ENCODE results near the gene TUBA4B.

DNA sequence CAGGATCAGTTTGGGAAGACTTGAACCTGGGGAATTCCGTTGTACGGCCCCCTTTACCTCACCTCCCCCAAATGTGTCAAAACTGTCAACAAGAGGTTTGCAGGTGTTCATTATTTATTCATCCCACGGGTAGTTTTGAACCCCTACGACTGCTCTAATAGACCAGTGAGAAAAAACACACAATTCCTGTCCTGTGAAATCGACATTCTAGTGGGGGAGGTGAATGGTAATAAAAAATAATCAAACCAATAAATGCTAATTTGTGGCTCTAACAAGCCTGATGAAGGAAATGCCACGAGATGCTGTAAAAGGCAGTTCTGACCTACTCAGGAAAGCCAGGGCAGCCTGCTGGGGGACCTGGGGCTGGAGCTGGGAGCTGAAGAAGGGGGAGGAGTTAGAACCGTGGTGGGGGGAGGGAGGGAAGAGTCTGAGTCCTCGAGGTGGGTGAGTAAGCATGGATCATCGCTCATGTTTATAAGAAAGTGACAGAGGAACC is 25.7 kb downstream of the TUBA4B start:
- TF ChIP-seq, protein P1, sequence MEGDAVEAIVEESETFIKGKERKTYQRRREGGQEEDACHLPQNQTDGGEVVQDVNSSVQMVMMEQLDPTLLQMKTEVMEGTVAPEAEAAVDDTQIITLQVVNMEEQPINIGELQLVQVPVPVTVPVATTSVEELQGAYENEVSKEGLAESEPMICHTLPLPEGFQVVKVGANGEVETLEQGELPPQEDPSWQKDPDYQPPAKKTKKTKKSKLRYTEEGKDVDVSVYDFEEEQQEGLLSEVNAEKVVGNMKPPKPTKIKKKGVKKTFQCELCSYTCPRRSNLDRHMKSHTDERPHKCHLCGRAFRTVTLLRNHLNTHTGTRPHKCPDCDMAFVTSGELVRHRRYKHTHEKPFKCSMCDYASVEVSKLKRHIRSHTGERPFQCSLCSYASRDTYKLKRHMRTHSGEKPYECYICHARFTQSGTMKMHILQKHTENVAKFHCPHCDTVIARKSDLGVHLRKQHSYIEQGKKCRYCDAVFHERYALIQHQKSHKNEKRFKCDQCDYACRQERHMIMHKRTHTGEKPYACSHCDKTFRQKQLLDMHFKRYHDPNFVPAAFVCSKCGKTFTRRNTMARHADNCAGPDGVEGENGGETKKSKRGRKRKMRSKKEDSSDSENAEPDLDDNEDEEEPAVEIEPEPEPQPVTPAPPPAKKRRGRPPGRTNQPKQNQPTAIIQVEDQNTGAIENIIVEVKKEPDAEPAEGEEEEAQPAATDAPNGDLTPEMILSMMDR (IDR thresholded peaks at IDR 0.05) = no peak
- no peak for TF ChIP-seq ZFX (IDR thresholded peaks at IDR 0.05; ENCODE audit: borderline replicate concordance)

Data from 22Rv1 (cell line).